Occipital lobe (tissue), 2 donors: ENCODE results near the gene APBB2. TPM values are rescaled to one million over a fixed set of nuclear protein-coding genes. Genes with fewer than 3 reads are reported as not detected.

Experiments
- DNase-seq: peaks from one replicate; lab custom pipeline; 2025; lab: John Stamatoyannopoulos, UW
- total RNA-seq: library from RNA; depleted of rRNA; stranded (reverse); fragments of >200 nt; gene quantifications from one replicate; pipeline ENCODE4 v1.2.3, GENCODE V29; 2014

The APBB2 gene
- total RNA-seq, 1 donor from 2014 or later = 78.5 TPM

DNA sequence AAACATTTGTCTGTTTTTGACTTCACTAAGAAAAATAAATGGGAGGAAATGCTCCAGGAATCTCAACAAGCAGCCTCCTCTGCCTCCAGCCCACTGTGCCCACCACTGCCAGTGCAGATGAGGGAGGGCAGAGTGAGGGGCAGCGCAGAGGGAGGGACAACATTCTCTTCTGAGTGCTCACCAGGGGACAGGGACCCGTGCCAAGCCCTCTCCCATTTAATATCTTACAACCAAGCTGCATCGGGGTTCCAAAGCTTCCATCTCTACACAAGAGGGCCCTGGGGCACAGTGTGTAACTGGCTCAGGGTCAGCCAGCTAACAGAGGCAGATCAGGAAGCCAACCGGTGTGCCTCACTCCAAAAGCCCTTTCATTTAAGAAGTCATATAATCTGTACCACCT, 344.2 kb downstream of the APBB2 start:
- no peak for DNase-seq

GRCh38 chr4:40865696-40866095, 348.6 kb downstream of the APBB2 start:
- no peak for DNase-seq

- no peak for DNase-seq
Measured at GRCh38 chr4:40864531-40864930, 349.8 kb downstream of the APBB2 start.

DNA sequence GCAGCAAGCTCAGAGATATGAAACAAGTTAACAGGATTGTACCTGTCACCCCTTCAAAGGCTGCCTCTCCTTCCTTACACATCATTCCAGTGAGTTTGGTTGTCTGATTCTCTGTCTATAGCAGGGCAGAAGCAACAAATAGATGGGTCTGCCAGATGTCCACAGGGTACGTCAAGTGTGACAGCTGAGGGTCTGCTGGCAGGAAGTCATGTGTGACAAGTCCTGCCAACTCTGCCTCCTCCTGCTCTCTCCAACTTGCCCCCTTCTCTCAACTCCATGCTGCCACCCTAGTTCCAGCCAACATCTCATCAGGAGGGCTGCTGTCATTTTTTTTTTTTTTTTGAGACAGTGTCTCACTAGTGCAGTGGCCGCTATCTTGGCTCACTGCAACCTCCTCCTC, 355.4 kb downstream of the APBB2 start:
- no peak for DNase-seq

- no peak for DNase-seq
Measured at GRCh38 chr4:40857956-40858355, 356.4 kb downstream of the APBB2 start.

- DNase-seq = peak; percentile 45
Measured at GRCh38 chr4:40856840-40857362, 357.4 kb downstream of the APBB2 start.

DNA sequence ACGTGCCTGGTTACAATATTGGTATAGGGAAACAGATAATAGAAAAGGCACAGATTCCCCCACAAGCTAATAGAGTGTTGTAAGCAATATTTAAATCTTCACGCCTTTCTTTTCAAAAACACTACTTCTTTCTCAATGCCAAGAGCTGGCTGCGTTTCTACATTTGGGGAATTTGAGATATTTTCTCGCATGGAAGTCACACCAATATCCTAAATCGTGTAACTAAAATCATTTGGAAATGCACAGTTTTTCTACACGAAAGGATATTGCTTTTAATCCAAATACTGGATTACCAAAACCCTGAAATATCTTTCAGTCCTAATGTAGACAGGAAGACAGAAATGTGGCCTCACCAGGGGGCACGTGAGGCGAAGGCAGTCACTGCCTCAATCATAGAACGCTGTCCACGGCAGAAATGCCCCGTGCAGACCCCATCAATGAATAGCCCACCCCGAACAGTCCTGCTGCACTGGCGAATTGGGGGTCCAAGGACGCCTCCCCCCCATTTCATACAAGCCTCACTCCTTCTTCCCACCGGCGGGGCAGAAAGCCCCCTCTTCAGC, 358.0 kb downstream of the APBB2 start:
- no peak for DNase-seq

GRCh38 chr4:40850496-40850895, 363.8 kb downstream of the APBB2 start:
- no peak for DNase-seq

DNA sequence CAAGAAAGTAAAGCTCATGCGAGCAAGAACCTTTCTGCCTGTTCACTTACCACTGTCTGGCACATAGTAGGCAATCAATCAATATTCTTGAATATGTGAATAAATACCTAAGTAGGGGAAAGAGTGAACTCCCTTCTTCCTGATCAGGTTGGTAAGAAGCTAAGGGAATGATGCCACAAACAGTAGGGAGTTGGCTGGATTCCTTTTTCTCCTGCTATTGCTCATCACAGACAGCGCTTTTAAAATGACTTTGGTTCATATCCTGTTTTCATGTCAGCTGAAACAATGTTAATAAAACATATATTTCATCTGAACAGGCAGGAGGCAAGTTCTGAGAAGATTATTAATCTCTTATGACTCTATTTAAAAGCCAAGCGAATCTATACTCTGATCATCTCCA, 365.4 kb downstream of the APBB2 start:
- no peak for DNase-seq

DNA sequence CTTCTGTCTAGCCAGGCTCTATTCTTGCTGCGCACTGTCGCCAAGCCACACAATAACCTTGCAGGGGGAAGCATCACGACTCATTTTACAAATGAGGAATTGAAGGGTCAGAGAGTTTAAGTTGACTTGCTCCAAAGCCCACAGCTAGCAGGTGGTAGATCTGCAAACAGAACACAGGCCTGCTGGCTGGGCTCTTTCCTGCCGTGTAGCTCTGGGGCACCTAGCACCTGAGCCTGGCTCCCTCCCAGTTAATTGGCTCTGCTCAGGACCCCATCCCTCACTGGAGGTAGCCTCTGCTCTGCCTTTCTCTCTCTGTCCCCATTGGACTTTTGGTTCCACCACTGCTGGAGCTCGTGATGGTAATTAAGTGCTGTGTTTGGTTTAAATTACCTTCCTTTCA, 366.1 kb downstream of the APBB2 start:
- DNase-seq = no peak

DNA sequence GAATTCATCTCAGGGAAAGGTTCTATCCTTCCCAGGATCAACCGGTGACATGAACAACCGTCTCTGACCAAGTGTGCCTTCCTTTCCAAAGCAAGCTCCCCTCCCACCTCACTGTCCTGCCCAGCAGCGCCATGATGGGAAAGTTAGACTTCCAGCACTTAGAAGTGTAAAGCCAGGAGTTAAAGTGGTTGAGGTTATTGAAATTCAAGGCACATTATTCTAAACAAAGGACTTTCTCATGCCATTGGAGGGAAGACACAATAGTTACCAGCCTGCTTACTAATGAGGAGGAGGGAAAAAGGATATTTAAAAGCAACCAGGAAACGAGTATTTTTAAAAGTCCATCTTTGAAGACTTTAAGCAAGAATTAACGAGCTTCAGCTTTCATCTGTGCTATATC, 367.8 kb downstream of the APBB2 start:
- no peak for DNase-seq

GRCh38 chr4:40845154-40845835, 369.0 kb downstream of the APBB2 start:
- DNase-seq = no peak

- no peak for DNase-seq
Measured at GRCh38 chr4:40844261-40844660, 370.1 kb downstream of the APBB2 start.

- no peak for DNase-seq
Measured at GRCh38 chr4:40843696-40844095, 370.6 kb downstream of the APBB2 start.

DNA sequence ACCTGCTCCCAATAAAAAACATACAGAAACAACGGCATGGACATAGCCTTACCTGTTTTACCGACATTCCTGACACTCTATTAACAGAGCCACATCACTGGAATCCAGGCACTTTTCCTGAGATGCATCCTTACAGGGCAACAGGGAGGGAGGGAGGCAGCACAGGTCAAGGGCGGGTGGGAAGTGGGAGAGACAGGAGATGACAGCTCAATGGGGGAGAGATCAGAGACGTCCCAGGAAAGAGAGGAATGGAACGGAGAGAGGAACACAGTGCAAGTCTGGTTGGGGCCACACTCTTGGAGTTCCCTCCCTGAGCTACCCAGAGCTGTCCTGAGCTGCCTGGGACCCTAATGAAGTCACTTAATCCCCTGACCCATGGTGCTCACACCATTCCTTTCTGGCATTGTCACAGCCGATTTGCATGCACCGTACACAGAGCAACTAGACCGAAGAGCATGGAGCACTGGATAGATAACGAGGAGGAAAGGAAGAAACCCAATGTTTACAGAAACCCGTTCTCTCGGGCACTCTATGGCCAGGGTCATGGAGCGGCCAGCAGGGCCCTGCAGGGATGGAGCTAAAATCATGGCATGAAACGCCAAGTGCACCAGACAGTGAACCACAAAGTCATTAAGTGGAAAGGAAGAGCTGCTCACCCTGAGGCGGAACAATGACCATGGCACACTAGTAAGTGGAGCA, 371.5 kb downstream of the APBB2 start:
- DNase-seq = no peak

DNA sequence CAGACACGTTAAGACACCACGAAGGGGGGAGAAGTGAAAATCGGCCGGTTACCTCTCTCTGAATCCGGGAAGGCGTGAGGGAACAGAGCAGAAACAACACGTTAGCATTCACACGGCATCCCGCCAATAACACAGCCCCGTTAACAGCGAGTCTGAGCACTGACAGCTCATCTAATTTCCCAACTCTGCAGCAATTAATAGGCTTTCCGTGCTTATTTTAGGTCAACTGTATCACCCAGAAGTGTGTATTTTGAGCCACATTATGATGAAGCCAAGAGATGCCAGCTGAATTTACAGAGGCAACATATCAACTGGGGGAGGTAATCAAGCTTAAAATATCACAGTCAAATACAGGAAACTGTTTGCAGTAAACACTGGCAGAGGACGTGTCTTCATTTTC, 372.0 kb downstream of the APBB2 start:
- peak; percentile 14 for DNase-seq

DNA sequence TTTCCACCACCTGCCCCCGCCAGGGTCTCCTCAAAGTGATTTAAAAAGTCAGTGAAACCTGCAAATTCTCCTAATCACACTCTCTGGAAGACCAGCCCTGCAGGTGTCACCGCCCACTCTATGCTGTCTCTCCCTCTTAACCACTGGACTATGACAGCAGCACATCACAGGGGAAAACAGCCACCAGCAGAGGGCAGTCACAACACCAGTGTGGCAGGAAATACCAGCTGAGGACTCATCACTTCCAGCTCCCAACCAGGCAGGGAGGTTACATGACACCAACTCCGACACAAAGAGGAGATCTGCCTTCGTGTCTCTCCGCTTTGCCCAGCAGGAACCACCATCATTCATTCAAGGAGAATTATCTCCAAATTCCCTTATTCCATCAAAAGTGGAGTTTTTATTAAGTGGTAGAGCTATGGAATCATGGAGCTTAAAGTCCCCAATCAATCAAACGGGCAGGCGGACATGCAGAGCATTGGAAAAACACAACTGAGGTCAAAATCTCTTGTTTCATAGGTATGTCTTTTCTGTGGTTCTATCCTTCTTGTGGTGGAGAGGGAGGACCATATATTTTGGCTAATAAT, 373.3 kb downstream of the APBB2 start:
- peak; percentile 24 for DNase-seq

DNA sequence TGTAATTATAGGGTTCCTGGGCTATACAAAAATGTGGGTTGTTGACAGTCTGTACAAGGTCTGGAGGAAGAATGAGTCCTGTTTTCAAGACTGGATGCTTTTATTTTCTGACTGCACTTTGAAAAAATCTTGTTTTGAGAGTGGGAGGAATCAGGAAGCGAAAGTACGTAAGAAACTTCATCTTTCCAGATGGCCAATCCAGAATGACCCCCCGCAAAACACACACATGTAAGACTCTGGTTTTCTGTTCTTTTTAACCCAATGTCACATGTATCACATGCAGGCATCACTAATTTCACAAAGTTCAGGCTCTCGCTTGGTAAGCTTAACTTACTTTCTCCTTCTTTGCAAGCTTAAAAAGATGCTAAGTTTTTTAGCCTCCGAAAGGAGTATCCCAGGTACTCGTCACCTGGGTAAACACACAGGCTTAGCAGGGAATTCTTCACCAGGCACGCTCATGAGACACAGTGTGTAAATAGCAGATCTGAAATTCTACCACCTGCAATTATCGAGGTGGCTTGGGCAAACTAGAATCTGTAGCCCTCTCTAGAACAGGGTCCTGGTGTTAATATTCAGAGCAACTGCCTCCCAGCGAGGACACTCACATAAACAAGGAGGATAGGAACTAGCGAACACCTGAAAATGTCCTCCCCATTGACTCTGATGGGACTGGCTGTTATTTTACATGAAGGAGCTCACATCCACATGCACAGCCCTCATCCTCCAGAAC, 373.9 kb downstream of the APBB2 start:
- DNase-seq = no peak

DNA sequence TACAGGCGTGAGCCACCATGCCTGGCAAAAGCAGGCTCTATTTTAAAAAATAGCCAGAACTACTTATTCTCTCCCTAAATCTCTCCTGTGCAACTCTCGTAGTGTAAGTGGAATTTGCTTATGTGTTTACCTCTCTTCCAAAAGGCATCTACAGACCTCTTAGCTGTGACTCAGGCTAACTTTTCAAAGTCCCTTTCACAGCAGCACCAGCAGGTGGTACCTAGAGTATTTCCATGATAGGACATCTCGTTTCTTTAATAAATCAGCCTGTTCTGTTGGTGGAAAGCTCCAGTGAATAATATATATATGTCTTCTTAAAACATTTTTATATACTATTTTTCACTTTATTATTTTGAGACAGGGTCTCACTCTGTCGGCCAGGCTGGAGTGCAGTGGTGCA, 375.6 kb downstream of the APBB2 start:
- DNase-seq = no peak

DNA sequence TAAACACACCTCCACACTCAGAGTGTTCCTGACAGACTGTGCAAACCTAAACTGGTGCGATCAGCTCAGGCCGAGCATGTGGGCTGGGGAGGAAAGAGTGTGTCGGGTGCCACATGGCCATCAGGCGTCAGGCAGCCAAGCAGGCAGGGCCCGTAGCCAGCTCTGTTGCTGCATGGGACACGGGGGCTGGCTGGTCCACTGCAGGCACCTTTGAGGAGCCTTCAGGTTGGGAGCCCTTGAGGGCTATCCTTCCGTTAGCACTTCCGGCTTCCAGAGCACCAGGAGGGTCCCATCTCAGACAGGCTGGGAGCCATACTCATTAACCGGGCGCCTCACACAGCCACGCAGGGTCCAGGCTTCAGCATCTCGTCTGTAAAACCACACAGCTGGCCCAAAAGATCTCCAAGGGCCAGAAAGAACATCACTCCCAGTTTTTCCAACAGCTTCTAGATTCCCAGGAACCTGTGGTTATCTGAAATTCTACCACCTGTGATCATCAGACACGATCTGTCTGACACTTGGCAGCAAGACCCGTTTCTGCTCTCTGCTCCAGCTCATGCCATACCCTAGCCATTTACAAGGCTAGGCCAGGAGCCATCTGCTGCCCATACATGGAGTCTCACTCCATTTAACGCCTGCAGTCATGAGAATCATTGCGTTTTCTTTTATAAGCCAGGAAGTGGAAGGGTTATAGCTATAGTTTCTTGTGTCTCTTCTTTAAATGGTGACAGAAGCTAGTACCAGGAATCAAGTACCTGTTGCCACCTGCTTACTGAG, 377.1 kb downstream of the APBB2 start:
- DNase-seq = no peak

- no peak for DNase-seq
Measured at GRCh38 chr4:40833212-40833611, 381.1 kb downstream of the APBB2 start.
